Endodermal cell (in vitro differentiated cells): ENCODE measurements around the gene MAML2. TPM values are rescaled to one million over a fixed set of nuclear protein-coding genes. Genes with fewer than 3 reads are reported as not detected.
A peak's percentile ranks its signal among the peaks of the same experiment; 100 is the strongest.

Source experiments
- DNase-seq: peaks from one replicate; pipeline ENCODE4 v3.0.0-alpha.2; 2017
- H3K27ac ChIP-seq: 2 replicates; pipeline ENCODE4 v1.5.1; 2013; ENCODE audit warnings: mild to moderate bottlenecking, low read depth, low read length, moderate library complexity
- H3K27me3 ChIP-seq: 2 replicates; pipeline ENCODE4 v1.6.1; 2013; ENCODE audit warnings: mild to moderate bottlenecking, low read length, moderate library complexity; ENCODE audit not compliant: insufficient read depth, control insufficient read depth, poor library complexity, severe bottlenecking
- H3K36me3 ChIP-seq: 2 replicates; pipeline ENCODE4 v1.7.0; 2013; ENCODE audit warnings: mild to moderate bottlenecking, low read length, moderate library complexity; ENCODE audit not compliant: control insufficient read depth, insufficient read depth
- H3K4me1 ChIP-seq: one replicate; pipeline ENCODE4 v1.7.0; 2013; ENCODE audit warnings: low read length; ENCODE audit not compliant: control insufficient read depth, insufficient read depth
- H3K4me3 ChIP-seq: 2 replicates; pipeline ENCODE4 v1.5.1; 2013; ENCODE audit warnings: mild to moderate bottlenecking, low read length, moderate library complexity
- H3K9ac ChIP-seq: 2 replicates; pipeline ENCODE4 v1.6.1; 2013; ENCODE audit warnings: mild to moderate bottlenecking, low read length, moderate library complexity; ENCODE audit not compliant: poor library complexity, severe bottlenecking; ENCODE audit errors: extremely low read depth
- H3K9me3 ChIP-seq: 2 replicates; pipeline ENCODE4 v1.6.1; 2013; ENCODE audit warnings: mild to moderate bottlenecking, low read length, moderate library complexity; ENCODE audit not compliant: control insufficient read depth
- H3K27ac Mint-ChIP-seq: 2 replicates; pipeline ENCODE4 v1.8.0; 2020; ENCODE audit warnings: mixed read lengths
- H3K27me3 Mint-ChIP-seq: 2 replicates; pipeline ENCODE4 v1.8.0; 2021; ENCODE audit warnings: mild to moderate bottlenecking, mixed read lengths; ENCODE audit not compliant: insufficient read depth
- H3K36me3 Mint-ChIP-seq: 2 replicates; pipeline ENCODE4 v1.8.0; 2020; ENCODE audit warnings: low read depth, mixed read lengths
- H3K4me1 Mint-ChIP-seq: 2 replicates; pipeline ENCODE4 v1.8.0; 2020; ENCODE audit warnings: mixed read lengths
- H3K4me3 Mint-ChIP-seq: 2 replicates; pipeline ENCODE4 v1.8.0; 2020; ENCODE audit warnings: mild to moderate bottlenecking, moderate library complexity, mixed read lengths
- H3K9me3 Mint-ChIP-seq: 2 replicates; pipeline ENCODE4 v1.8.0; 2020; ENCODE audit warnings: mild to moderate bottlenecking, mixed read lengths
- CTCF ChIP-seq: fragments of 200-600 bp; sonication (generic); conservative IDR thresholded peaks from 2 replicates; pipeline ENCODE4 v1.5.0; 2021; ENCODE audit warnings: antibody characterized with exemption, mild to moderate bottlenecking
- WGBS, 2 experiments: methylation state at CpG; one replicate each; pipeline versions ENCODE4 v1.1.5 to v1.1.7; 2013; ENCODE audit warnings: missing lambda C conversion rate in 2 of 2, mixed read lengths in 1 of 2; ENCODE audit not compliant: insufficient coverage in 1 of 2, insufficient read length in 1 of 2; 5-methylcytosine and 5-hydroxymethylcytosine counted together
- total RNA-seq, 2 donors: library from RNA; stranded (reverse); fragmentation: NEBNext Ultra II Directional in 1 of 2; extraction: Animal tissue kit (Norgen Biotek cat#: 25700) in 1 of 2; gene quantifications; 2 replicates in 1 of 2; 3 replicates in 1 of 2; pipeline ENCODE4 v1.2.1, GENCODE V29; 2021

Gene MAML2
- total RNA-seq, 2 donors from 2014 or later: 6.6 to 8.0 TPM

DNA sequence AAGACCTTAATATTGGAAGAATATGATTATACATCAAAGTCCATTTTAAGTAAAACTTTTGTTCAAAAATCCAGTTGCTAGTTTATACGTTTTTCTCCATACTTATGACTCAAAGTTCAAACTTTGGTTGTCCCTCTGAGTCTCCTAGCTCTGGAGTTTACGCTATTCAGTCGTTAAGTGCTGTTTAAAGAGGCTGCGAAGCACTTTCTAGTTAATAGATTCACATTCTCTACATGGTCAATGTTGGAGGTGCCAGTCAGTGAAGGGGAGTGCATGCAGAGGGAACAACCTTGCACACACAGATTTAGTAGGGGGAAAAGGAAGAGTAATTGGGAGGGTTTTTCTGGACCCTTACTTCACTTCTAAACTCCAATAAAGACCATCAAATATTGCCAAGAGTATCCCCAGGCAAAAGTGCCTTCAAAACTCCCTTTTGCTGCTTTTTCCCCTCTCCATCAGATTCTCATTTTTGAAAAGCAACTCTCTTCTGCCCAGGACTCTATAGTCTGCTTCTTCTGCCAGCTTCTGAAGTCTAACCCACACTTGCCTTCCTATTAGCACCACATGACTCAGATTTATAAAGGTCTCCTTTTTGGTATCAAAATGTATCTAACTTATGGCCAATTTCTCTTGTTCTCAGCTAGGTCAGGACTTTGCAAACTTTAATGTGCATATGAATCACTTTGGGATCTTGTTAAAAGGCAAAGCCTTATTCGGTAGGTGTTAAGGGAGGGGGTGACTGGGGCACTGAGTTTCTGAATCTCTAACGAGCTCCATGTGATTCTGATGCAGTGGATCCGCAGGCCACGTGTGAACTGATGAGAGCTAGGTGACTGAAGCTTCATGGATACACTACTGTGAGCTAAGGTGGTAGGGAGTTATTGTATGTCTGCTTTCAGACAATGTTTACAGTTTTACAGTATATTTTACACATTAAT lies 322.9 kb downstream of the MAML2 start:
- H3K36me3 ChIP-seq: no peaks in the 10 kb centered on the region
- no peak overlapping the region for H3K4me3 ChIP-seq
- H3K27me3 ChIP-seq: no peaks in the 10 kb centered on the region
- peaks cover 21% of the 10 kb centered on the region for H3K4me1 Mint-ChIP-seq
- DNase-seq: no peak
- H3K9ac ChIP-seq: no peak overlapping the region
- H3K27me3 Mint-ChIP-seq: no peaks in the 10 kb centered on the region
- no peaks in the 10 kb centered on the region for H3K9me3 ChIP-seq
- no peaks in the 10 kb centered on the region for H3K36me3 Mint-ChIP-seq
- H3K4me1 ChIP-seq: peaks cover 11% of the 10 kb centered on the region
- H3K27ac Mint-ChIP-seq: no peak overlapping the region
- peak overlapping the region; percentile 2 for H3K27ac ChIP-seq
- no peaks in the 10 kb centered on the region for H3K9me3 Mint-ChIP-seq
- TF ChIP-seq CTCF: no peak
- H3K4me3 Mint-ChIP-seq: no peak overlapping the region
- 77 to 87% methylated on average over 4 to 8 of the region's 8 CpGs for WGBS, 2 experiments

GRCh38 chr11:96019281-96019680 lies 323.7 kb downstream of the MAML2 start:
- peaks cover 5% of the 10 kb centered on the region for H3K4me1 ChIP-seq
- Mint-ChIP-seq H3K36me3 (no peaks in the 10 kb centered on the region), H3K27ac (no peak overlapping the region), H3K9me3 (no peaks in the 10 kb centered on the region), H3K4me3 (no peak overlapping the region), H3K27me3 (no peaks in the 10 kb centered on the region), H3K4me1 (peaks cover 21% of the 10 kb centered on the region)
- H3K36me3 ChIP-seq: no peaks in the 10 kb centered on the region
- H3K9me3 ChIP-seq: no peaks in the 10 kb centered on the region
- H3K27ac ChIP-seq: no peak overlapping the region
- TF ChIP-seq CTCF: no peak
- no peak overlapping the region for H3K9ac ChIP-seq
- no peak overlapping the region for H3K4me3 ChIP-seq
- no peaks in the 10 kb centered on the region for H3K27me3 ChIP-seq
- DNase-seq: no peak

- no peaks in the 10 kb centered on the region for H3K27me3 Mint-ChIP-seq
- H3K4me1 ChIP-seq: peaks cover 4% of the 10 kb centered on the region
- no peak overlapping the region for H3K4me3 ChIP-seq
- no peaks in the 10 kb centered on the region for H3K9me3 Mint-ChIP-seq
- no peak overlapping the region for H3K9ac ChIP-seq
- no peak overlapping the region for H3K4me3 Mint-ChIP-seq
- no peaks in the 10 kb centered on the region for H3K27me3 ChIP-seq
- no peaks in the 10 kb centered on the region for H3K36me3 Mint-ChIP-seq
- H3K27ac ChIP-seq: no peak overlapping the region
- 90 to 91% methylated on average over 3 of the region's 3 CpGs for WGBS, 2 experiments
- H3K36me3 ChIP-seq: no peaks in the 10 kb centered on the region
- no peaks in the 10 kb centered on the region for H3K9me3 ChIP-seq
- H3K27ac Mint-ChIP-seq: no peak overlapping the region
- H3K4me1 Mint-ChIP-seq: peaks cover 31% of the 10 kb centered on the region
- TF ChIP-seq CTCF: no peak
- DNase-seq: no peak
Measured at GRCh38 chr11:96017856-96018255, 325.1 kb downstream of the MAML2 start.
